AG10803 (cell line): Measurements from ENCODE around the gene MSX2.

Source experiments
- DNase-seq: peaks from one replicate; pipeline ENCODE4 v3.0.0; 2010; ENCODE audit warnings: low read depth
- H3K4me3 ChIP-seq: 2 replicates; pipeline ENCODE4 v1.5.1; 2011; ENCODE audit warnings: mild to moderate bottlenecking, low read length, control low read depth
- TF ChIP-seq, protein P1 (sequence below): conservative IDR thresholded peaks from 2 replicates; pipeline ENCODE4 v1.5.1; 2011; ENCODE audit warnings: mild to moderate bottlenecking, low read length, control low read depth, inconsistent platforms

MSX2 gene

DNA sequence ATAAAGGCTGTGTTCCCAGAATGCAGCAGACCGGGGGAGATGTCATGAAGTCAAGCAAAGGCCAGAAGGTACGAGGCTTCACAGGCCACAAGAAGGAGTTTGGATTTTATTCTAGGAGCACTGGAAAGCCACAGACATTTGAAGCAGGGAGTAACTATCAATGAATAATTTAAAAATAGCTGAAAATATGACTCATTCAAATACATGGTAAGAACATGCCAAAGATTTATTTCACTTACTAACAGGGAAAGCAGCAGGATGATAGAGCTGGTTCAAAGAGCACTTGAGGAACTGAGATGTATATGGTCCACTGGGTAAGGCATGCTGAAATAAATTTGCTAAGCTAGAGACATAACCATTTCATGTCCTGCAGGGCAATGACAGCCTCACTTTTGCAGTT, 53.2 kb downstream of the MSX2 start:
- no peak for DNase-seq
- no peak overlapping the region for H3K4me3 ChIP-seq
- TF ChIP-seq, protein P1, sequence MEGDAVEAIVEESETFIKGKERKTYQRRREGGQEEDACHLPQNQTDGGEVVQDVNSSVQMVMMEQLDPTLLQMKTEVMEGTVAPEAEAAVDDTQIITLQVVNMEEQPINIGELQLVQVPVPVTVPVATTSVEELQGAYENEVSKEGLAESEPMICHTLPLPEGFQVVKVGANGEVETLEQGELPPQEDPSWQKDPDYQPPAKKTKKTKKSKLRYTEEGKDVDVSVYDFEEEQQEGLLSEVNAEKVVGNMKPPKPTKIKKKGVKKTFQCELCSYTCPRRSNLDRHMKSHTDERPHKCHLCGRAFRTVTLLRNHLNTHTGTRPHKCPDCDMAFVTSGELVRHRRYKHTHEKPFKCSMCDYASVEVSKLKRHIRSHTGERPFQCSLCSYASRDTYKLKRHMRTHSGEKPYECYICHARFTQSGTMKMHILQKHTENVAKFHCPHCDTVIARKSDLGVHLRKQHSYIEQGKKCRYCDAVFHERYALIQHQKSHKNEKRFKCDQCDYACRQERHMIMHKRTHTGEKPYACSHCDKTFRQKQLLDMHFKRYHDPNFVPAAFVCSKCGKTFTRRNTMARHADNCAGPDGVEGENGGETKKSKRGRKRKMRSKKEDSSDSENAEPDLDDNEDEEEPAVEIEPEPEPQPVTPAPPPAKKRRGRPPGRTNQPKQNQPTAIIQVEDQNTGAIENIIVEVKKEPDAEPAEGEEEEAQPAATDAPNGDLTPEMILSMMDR, result no peak
